ENCODE data around the gene AGXT. TPM values are rescaled to one million over a fixed set of nuclear protein-coding genes. Genes with fewer than 3 reads are reported as not detected.

The AGXT gene
- total RNA-seq, 4 donors from 2014 or later: not detected

DNA sequence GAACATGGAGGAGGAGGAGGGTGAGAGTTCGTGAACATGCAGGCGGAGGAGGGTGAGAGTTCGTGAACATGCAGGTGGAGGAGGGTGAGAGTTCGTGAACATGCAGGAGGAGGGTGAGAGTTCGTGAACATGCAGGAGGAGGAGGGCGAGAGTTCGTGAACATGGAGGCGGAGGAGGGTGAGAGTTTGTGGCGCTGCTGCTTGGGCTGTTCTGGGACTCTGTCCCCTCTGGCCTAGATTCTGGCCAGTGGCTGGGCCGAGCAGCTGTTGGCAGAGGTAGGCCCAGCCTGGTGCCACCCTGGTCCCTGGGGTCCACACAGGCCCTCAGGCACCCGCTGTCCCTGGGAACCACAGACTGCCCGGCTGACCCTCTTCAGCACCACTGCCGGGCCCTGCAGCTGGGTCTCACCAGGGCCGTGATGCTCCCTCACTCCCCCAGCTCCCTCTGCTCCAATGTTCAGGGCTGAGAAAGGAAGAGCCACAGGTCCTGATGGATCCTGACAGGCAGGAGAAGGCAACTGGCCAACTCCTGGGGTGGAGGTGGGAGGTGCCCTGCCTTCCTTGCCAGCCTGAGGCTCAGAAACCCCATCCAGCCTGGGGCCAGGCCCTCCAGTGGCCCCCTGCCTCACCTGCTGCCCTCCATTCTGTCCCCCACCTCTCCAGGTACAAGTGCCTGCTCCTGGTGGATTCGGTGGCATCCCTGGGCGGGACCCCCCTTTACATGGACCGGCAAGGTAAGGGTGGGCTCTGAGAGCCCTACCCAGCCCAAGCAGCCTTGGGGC is 3.9 kb downstream of the AGXT start:
- WGBS, 2 donors: 87 to 91% methylated on average over 13 of the region's 17 CpGs

GRCh38 chr2:240873098-240873788 is 4.6 kb downstream of the AGXT start:
- 90 to 91% methylated on average over 6 to 19 of the region's 21 CpGs for WGBS, 2 donors
- intact Hi-C loops (cut with DNase I): no loop called here
- no peaks in the 10 kb centered on the region for H3K27me3 ChIP-seq
- DNase-seq: no peak
- H3K36me3 ChIP-seq: no peaks in the 10 kb centered on the region
- no peak overlapping the region for H3K4me3 ChIP-seq (replicated peaks in 1 of 3)
- TF ChIP-seq CTCF (IDR thresholded peaks at IDR 0.05): no peak
- TF ChIP-seq POLR2A (IDR thresholded peaks at IDR 0.05): no peak
- H3K27ac ChIP-seq: no peak overlapping the region
- no peaks in the 10 kb centered on the region for H3K9me3 ChIP-seq
- no peaks in the 10 kb centered on the region for H3K4me1 ChIP-seq

More for the DNA sequence above, 3.9 kb downstream of the AGXT start:
- intact Hi-C loops (cut with DNase I): no loop called here
- no peak for TF ChIP-seq CTCF (IDR thresholded peaks at IDR 0.05)
- no peak for TF ChIP-seq POLR2A (IDR thresholded peaks at IDR 0.05)
- no peak overlapping the region for H3K4me3 ChIP-seq (replicated peaks in 1 of 3)
- no peaks in the 10 kb centered on the region for H3K36me3 ChIP-seq
- no peaks in the 10 kb centered on the region for H3K9me3 ChIP-seq
- no peaks in the 10 kb centered on the region for H3K27me3 ChIP-seq
- no peak for DNase-seq
- no peak overlapping the region for H3K27ac ChIP-seq
- H3K4me1 ChIP-seq: no peaks in the 10 kb centered on the region

DNA sequence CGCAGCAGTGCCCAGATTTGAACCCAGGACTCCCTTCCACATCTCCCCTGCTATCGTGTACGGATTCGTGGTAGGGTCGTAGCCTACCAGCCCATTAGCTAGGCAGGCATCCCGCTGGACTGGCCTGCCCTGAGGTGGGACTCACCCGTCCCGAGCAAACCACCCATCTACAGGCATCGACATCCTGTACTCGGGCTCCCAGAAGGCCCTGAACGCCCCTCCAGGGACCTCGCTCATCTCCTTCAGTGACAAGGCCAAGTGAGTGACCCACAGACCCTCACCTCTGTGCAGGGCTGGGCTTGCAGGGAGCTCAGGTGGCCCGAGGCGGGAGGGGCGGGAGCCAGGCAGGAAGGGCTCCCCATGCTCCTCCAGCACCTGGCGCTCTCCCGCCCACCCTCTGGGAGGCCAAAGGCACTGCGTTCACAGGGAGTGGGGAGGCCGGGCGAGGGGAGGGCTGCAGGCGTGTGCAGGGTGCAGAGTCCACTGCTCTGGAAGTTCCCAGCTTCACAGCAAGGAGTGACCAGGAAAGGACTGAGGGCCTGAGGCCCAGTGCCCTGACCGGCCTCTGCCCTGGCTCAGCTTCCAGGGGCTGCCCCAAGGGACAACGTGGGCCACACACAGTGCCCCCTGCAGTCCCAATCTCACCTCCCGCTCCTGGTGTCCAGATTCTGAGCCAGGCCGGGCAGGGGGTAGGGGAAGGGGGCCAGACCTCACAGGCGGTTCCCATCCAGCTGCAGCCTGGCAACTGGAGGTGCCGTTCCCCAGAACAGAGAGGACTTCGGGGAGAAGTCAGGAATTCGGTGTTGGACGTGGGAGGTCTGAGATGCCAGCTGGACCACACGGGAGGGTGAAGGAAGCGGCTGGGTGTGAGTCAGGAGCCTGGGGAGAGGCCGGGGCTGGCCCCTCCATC is 5.4 kb downstream of the AGXT start:
- DNase-seq: no peak

GRCh38 chr2:240874715-240875227 is 6.1 kb downstream of the AGXT start:
- Histone ChIP-seq H3K9me3 (no peaks in the 10 kb centered on the region), H3K4me3 (replicated peaks in 1 of 3) (no peak overlapping the region), H3K27ac (no peak overlapping the region), H3K4me1 (no peaks in the 10 kb centered on the region), H3K36me3 (no peaks in the 10 kb centered on the region), H3K27me3 (no peaks in the 10 kb centered on the region)
- 86 to 90% methylated on average over 7 to 10 of the region's 12 CpGs for WGBS, 2 donors
- intact Hi-C loops (cut with DNase I): no loop called here
- TF ChIP-seq POLR2A (IDR thresholded peaks at IDR 0.05) (no peak), CTCF (IDR thresholded peaks at IDR 0.05) (no peak)
- DNase-seq: no peak

More for the DNA sequence above, 5.4 kb downstream of the AGXT start:
- intact Hi-C loops (cut with DNase I): no loop called here
- H3K36me3 ChIP-seq: no peaks in the 10 kb centered on the region
- TF ChIP-seq CTCF (IDR thresholded peaks at IDR 0.05) (no peak), POLR2A (IDR thresholded peaks at IDR 0.05) (no peak)
- H3K9me3 ChIP-seq: no peaks in the 10 kb centered on the region
- 84 to 87% methylated on average over 20 to 25 of the region's 33 CpGs for WGBS, 2 donors
- H3K27me3 ChIP-seq: no peaks in the 10 kb centered on the region
- H3K4me1 ChIP-seq: no peaks in the 10 kb centered on the region
- no peak overlapping the region for H3K4me3 ChIP-seq (replicated peaks in 1 of 3)
- no peak overlapping the region for H3K27ac ChIP-seq

Measured in thyroid gland (tissue), 4 donors.